ENCODE results near the gene PPM1H. TPM values are rescaled to one million over a fixed set of nuclear protein-coding genes. Genes with fewer than 3 reads are reported as not detected.
A peak's percentile ranks its signal among the peaks of the same experiment; 100 is the strongest.

The PPM1H gene
- total and polyA plus RNA-seq, 2 of the 8 experiments (the other 6 are each of a cell fraction or from before 2014, with no cell fraction given): 16.4 to 36.1 TPM

GRCh38 chr12:62660756-62661155 lies 274.2 kb downstream of the PPM1H start:
- Histone ChIP-seq H4K20me1 (replicated peaks in 1 of 2; ENCODE audit: control insufficient read depth in 1 of 2, insufficient read depth in 2 of 2, low read length in 2 of 2) (no peaks in the 10 kb centered on the region), H4K5ac (ENCODE audit: insufficient read length, low read depth, low read length) (peak overlapping the region; percentile 18), H3K18ac (ENCODE audit: extremely low read depth, low read length) (peak overlapping the region; percentile 65), H3K79me1 (ENCODE audit: low read depth, low read length) (no peaks in the 10 kb centered on the region), H3K27ac (ENCODE audit: low read depth, low read length) (no peak overlapping the region; the same call in 1 of the 2 replicates), H4K8ac (ENCODE audit: extremely low read depth, insufficient read depth, low read length) (no peak overlapping the region), H2BK15ac (ENCODE audit: low read length) (0 out of 2 replicates have a peak overlapping the region, but pooled peaks have one; percentile 9), H3K56ac (replicated peaks; ENCODE audit: insufficient read length, low read depth, low read length) (no peak overlapping the region), H3K4ac (replicated peaks; ENCODE audit: insufficient read length, low read depth, low read length) (peak overlapping the region; percentile 91), H4K91ac (replicated peaks; ENCODE audit: insufficient read length, low read length) (peak overlapping the region; percentile 96), H3K14ac (ENCODE audit: insufficient read length) (no peak overlapping the region), H2AFZ (ENCODE audit: low read length) (no peak overlapping the region), H2BK5ac (ENCODE audit: low read depth, low read length) (peak overlapping the region; percentile 87; the same call in 1 of the 2 replicates), H3K36me3 (ENCODE audit: control insufficient read depth in 2 of 4, insufficient read depth in 4 of 4, low read length in 3 of 4) (no peaks in the 10 kb centered on the region; a peak in 1 of 8 replicates), H2BK12ac (ENCODE audit: low read depth, low read length) (peak overlapping the region; percentile 96), H3K4me1 (replicated peaks in 1 of 4; ENCODE audit: control insufficient read depth in 3 of 4, insufficient read depth in 4 of 4, low read length in 3 of 4) (peaks cover 29 to 41% (median 33%) of the 10 kb centered on the region in 4 experiments), H3K9ac (replicated peaks in 1 of 4; ENCODE audit: extremely low read depth in 1 of 4, low read depth in 3 of 4, low read length in 3 of 4) (no peak overlapping the region; a peak in 1 of 7 replicates), H2BK120ac (replicated peaks; ENCODE audit: low read depth, low read length) (peak overlapping the region; percentile 91), H2BK20ac (ENCODE audit: low read length) (peak overlapping the region; percentile 38; the same call in 1 of the 2 replicates), H3K23me2 (ENCODE audit: low read depth, low read length) (no peaks in the 10 kb centered on the region), H3K27me3 (replicated peaks in 1 of 4; ENCODE audit: control insufficient read depth in 3 of 4, extremely low read depth in 1 of 4, insufficient read depth in 3 of 4, low read length in 3 of 4) (no peaks in the 10 kb centered on the region; a peak in 2 of 7 replicates), H3K79me2 (ENCODE audit: control insufficient read depth in 1 of 2, insufficient read depth in 2 of 2, low read length in 2 of 2) (no peaks in the 10 kb centered on the region), H3K23ac (ENCODE audit: insufficient read length) (no peak overlapping the region), H3K9me3 (ENCODE audit: insufficient read depth in 2 of 2, low read depth in 1 of 2, low read length in 1 of 2) (no peaks in the 10 kb centered on the region), H2AK5ac (ENCODE audit: low read depth, low read length) (peak overlapping the region; percentile 82; the same call in 1 of the 2 replicates), H3K4me3 (ENCODE audit: extremely low read depth in 1 of 4, insufficient read depth in 2 of 4, low read depth in 3 of 4, low read length in 4 of 4) (no peak overlapping the region), H3K4me2 (ENCODE audit: insufficient read depth in 1 of 2, low read depth in 2 of 2, low read length in 2 of 2) (no peak overlapping the region)
- FAIRE-seq (no peak), DNase-seq (ENCODE audit: low read depth in 1 of 2, low spot score in 2 of 2) (no peak)
- WGBS, 2 experiments (ENCODE audit: extremely low coverage in 1 of 2, insufficient coverage in 1 of 2, insufficient read length in 1 of 2, insufficient replicate concordance in 2 of 2, low coverage in 1 of 2, low lambda C conversion rate in 2 of 2, missing lambda C conversion rate in 1 of 2): 87% methylated on average over 2 of the region's 2 CpGs; no CpG with 5 or more reads in 1 of the 2 experiments
- CTCF ChIA-PET (ENCODE audit: partially characterized antibody): interaction anchor here (1.2 kb wide), 2 partner anchors 13 to 34 kb away, joined by 3 read pairs; no protein-coding TSS in a partner anchor
- POLR2A ChIA-PET (ENCODE audit: partially characterized antibody): interaction anchor here (1.3 kb wide), 1 partner anchor 43 kb away, joined by 3 read pairs; no protein-coding TSS in a partner anchor
- no peak for TF ChIP-seq ASH2L (IDR thresholded peaks at IDR 0.05; ENCODE audit: low read length)
- TF ChIP-seq GABPA (IDR thresholded peaks at IDR 0.05; ENCODE audit: borderline replicate concordance, insufficient read depth, low read length): no peak
- TF ChIP-seq SIN3A (conservative IDR thresholded peaks at IDR 0.05 in 1 of 2, IDR thresholded peaks at IDR 0.05 in 1 of 2; ENCODE audit: low read depth in 1 of 2, low read length in 2 of 2): no peak
- TF ChIP-seq NANOG (IDR thresholded peaks at IDR 0.05; ENCODE audit: insufficient read depth, low read depth, low read length, poor library complexity, severe bottlenecking): no peak
- TF ChIP-seq BRCA1 (IDR thresholded peaks at IDR 0.05; ENCODE audit: low read depth, low read length): no peak
- TF ChIP-seq, protein P1, sequence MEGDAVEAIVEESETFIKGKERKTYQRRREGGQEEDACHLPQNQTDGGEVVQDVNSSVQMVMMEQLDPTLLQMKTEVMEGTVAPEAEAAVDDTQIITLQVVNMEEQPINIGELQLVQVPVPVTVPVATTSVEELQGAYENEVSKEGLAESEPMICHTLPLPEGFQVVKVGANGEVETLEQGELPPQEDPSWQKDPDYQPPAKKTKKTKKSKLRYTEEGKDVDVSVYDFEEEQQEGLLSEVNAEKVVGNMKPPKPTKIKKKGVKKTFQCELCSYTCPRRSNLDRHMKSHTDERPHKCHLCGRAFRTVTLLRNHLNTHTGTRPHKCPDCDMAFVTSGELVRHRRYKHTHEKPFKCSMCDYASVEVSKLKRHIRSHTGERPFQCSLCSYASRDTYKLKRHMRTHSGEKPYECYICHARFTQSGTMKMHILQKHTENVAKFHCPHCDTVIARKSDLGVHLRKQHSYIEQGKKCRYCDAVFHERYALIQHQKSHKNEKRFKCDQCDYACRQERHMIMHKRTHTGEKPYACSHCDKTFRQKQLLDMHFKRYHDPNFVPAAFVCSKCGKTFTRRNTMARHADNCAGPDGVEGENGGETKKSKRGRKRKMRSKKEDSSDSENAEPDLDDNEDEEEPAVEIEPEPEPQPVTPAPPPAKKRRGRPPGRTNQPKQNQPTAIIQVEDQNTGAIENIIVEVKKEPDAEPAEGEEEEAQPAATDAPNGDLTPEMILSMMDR (IDR thresholded peaks at IDR 0.05; ENCODE audit: control extremely low read depth in 1 of 3, insufficient read depth in 1 of 3, low read depth in 1 of 3, low read length in 3 of 3): no peak
- TF ChIP-seq TAF7 (optimal IDR thresholded peaks at IDR 0.05; ENCODE audit: borderline replicate concordance, low read depth, low read length): no peak
